HCT116 (cell line): ENCODE results near the gene C4orf54. TPM values are rescaled to one million over a fixed set of nuclear protein-coding genes. Genes with fewer than 3 reads are reported as not detected.

Source experiments
- ATAC-seq: fragments of 200-7000 bp; cut with Tn5 transposase; 2 replicates; pipeline ENCODE4 v1.9.1; 2020; ENCODE audit warnings: mild to moderate bottlenecking, moderate library complexity
- BruUV-seq: library from RNA; stranded (reverse); fragments of 400-500 nt; replicated peaks from 2 replicates; lab custom pipeline; 2021; lab: Mats Ljungman, UMichigan
- CTCF ChIA-PET: fragments of 300-600 bp; sonication (Branson Sonifier 250); formaldehyde crosslinking; loops from one replicate; lab custom pipeline; 2021; ENCODE audit warnings: antibody characterized with exemption; lab: Charles Lee
- POLR2A ChIA-PET: fragments of 300-600, 350-600 bp; sonication (Branson Sonifier 250); formaldehyde crosslinking; loops from one replicate; lab custom pipeline; 2021; ENCODE audit warnings: antibody characterized with exemption; lab: Charles Lee
- RAD21 ChIA-PET, 2 experiments: fragments of 300-600 bp; sonication (Branson Sonifier 250); formaldehyde crosslinking; loops; one replicate each; lab custom pipeline; 2023; ENCODE audit warnings: low total read pairs in 2 of 2; ENCODE audit not compliant: uncharacterized antibody in 2 of 2, unreplicated experiment in 2 of 2, low non-redundant PET in 1 of 2; lab: Charles Lee
- DNase-seq: peaks from one replicate; pipeline ENCODE4 v3.0.0-alpha.2; 2010; ENCODE audit warnings: low read depth, low spot score
- H2AFZ ChIP-seq: fragments of 200-600 bp; shearing (Covaris generic), sonication (generic); 2 replicates; pipeline ENCODE4 v1.6.1; 2017; ENCODE audit warnings: low read depth, mixed run types, mixed read lengths, antibody characterized with exemption, low read length; ENCODE audit not compliant: poor library complexity, severe bottlenecking
- H3K27ac ChIP-seq: 2 replicates; pipeline ENCODE4 v1.5.1; 2012; ENCODE audit warnings: low read depth, low read length
- H3K27me3 ChIP-seq: fragments of 200-600 bp; sonication (generic); 2 replicates; pipeline ENCODE4 v1.6.1; 2016; ENCODE audit warnings: mixed run types, low read length, mixed read lengths; ENCODE audit not compliant: insufficient read depth
- H3K36me3 ChIP-seq, 2 experiments: fragments of 200-500 bp in 1 of 2; fragments of 200-600 bp in 1 of 2; sonication (Bioruptor generic) in 1 of 2; sonication (generic) in 1 of 2; 2 replicates each; pipeline versions ENCODE4 v1.5.1 to v1.6.1; 2014 to 2016; ENCODE audit warnings: low read length in 2 of 2, inconsistent platforms in 1 of 2, mixed read lengths in 1 of 2, mixed run types in 1 of 2; ENCODE audit not compliant: insufficient read depth in 2 of 2, control insufficient read depth in 1 of 2
- H3K4me1 ChIP-seq, 2 experiments: fragments of 200-600 bp in 1 of 2; sonication (generic) in 1 of 2; 2 replicates each; pipeline versions ENCODE4 v1.5.1 to v1.6.1; 2012 to 2017; ENCODE audit warnings: low read length in 2 of 2, inconsistent platforms in 1 of 2, mild to moderate bottlenecking in 1 of 2, mixed read lengths in 1 of 2, mixed run types in 1 of 2, moderate library complexity in 1 of 2; ENCODE audit not compliant: insufficient read depth in 2 of 2, control insufficient read depth in 1 of 2
- H3K4me2 ChIP-seq: fragments of 200-600 bp; sonication (generic); 2 replicates; pipeline ENCODE4 v1.6.1; 2017; ENCODE audit warnings: mixed run types, low read length, mixed read lengths
- H3K4me3 ChIP-seq, 2 experiments: fragments of 200-600 bp in 1 of 2; sonication (generic) in 1 of 2; replicated peaks in 1 of 2; 2 replicates each; pipeline ENCODE4 v1.5.1; 2011 to 2016; ENCODE audit warnings: low read length in 2 of 2, control low read depth in 1 of 2, low read depth in 1 of 2, mild to moderate bottlenecking in 1 of 2, mixed read lengths in 1 of 2, mixed run types in 1 of 2
- H3K79me2 ChIP-seq: fragments of 200-600 bp; sonication (generic); 2 replicates; pipeline ENCODE4 v1.6.1; 2017; ENCODE audit warnings: mild to moderate bottlenecking, mixed run types, low read length, moderate library complexity, mixed read lengths; ENCODE audit not compliant: insufficient read depth
- H3K9ac ChIP-seq: fragments of 200-600 bp; sonication (generic); 2 replicates; pipeline ENCODE4 v1.6.1; 2016; ENCODE audit warnings: low read length, mixed read lengths
- H3K9me2 ChIP-seq: fragments of 200-600 bp; sonication (generic), shearing (Covaris generic); 2 replicates; pipeline ENCODE4 v1.6.1; 2017; ENCODE audit warnings: mixed run types, mild to moderate bottlenecking, moderate library complexity; ENCODE audit not compliant: insufficient read depth
- H3K9me3 ChIP-seq, 2 experiments: fragments of 200-500 bp in 1 of 2; fragments of 200-600 bp in 1 of 2; sonication (Bioruptor generic) in 1 of 2; sonication (generic) in 1 of 2; 2 replicates each; pipeline ENCODE4 v1.6.1; 2014 to 2017; ENCODE audit warnings: low read length in 2 of 2, mixed read lengths in 2 of 2, inconsistent platforms in 1 of 2, low read depth in 1 of 2, mild to moderate bottlenecking in 1 of 2, mixed run types in 1 of 2, moderate library complexity in 1 of 2; ENCODE audit not compliant: control insufficient read depth in 1 of 2, insufficient read depth in 1 of 2
- H4K20me1 ChIP-seq: fragments of 200-600 bp; sonication (generic), shearing (Covaris generic); 2 replicates; pipeline ENCODE4 v1.6.1; 2017; ENCODE audit warnings: mixed run types, mild to moderate bottlenecking, moderate library complexity; ENCODE audit not compliant: insufficient read depth
- ATF3 ChIP-seq: IDR thresholded peaks from 2 replicates; pipeline ENCODE4 v1.6.1; 2012
- CEBPB ChIP-seq: IDR thresholded peaks from 2 replicates; pipeline ENCODE4 v1.6.1; 2012; ENCODE audit warnings: low read depth
- ELF1 ChIP-seq: IDR thresholded peaks from 2 replicates; pipeline ENCODE4 v1.6.1; 2012; ENCODE audit warnings: low read depth, borderline replicate concordance
- EZH2phosphoT487 ChIP-seq: fragments of 200-600 bp; IDR thresholded peaks from 2 replicates; pipeline ENCODE4 v1.6.1; 2018; ENCODE audit warnings: antibody characterized with exemption, borderline replicate concordance
- JUND ChIP-seq: IDR thresholded peaks from 2 replicates; pipeline ENCODE4 v1.6.1; 2012
- MAX ChIP-seq: IDR thresholded peaks from 2 replicates; pipeline ENCODE4 v1.6.1; 2012
- POLR2A ChIP-seq: IDR thresholded peaks from 2 replicates; pipeline ENCODE4 v1.7.0; 2011; ENCODE audit warnings: borderline replicate concordance; ENCODE audit not compliant: insufficient read depth, insufficient read length; ENCODE audit errors: extremely low read depth
- POLR2AphosphoS5 ChIP-seq: IDR thresholded peaks from 2 replicates; pipeline ENCODE4 v1.6.1; 2011; ENCODE audit warnings: mild to moderate bottlenecking, low read depth, low read length, moderate library complexity
- REST ChIP-seq: IDR thresholded peaks from 2 replicates; pipeline ENCODE4 v1.6.1; 2012; ENCODE audit warnings: low read depth
- SIN3A ChIP-seq: IDR thresholded peaks from 2 replicates; pipeline ENCODE4 v1.6.1; 2012; ENCODE audit warnings: low read depth
- SP1 ChIP-seq: IDR thresholded peaks from 2 replicates; pipeline ENCODE4 v1.6.1; 2012; ENCODE audit warnings: low read depth
- SRF ChIP-seq: IDR thresholded peaks from 2 replicates; pipeline ENCODE4 v1.6.1; 2012; ENCODE audit warnings: low read depth
- TCF7L2 ChIP-seq: IDR thresholded peaks from 2 replicates; pipeline ENCODE4 v1.7.0; 2011; ENCODE audit warnings: borderline replicate concordance, inconsistent platforms; ENCODE audit not compliant: insufficient read depth, insufficient read length; ENCODE audit errors: extremely low read depth
- ZBTB33 ChIP-seq: IDR thresholded peaks from 2 replicates; pipeline ENCODE4 v1.6.1; 2011; ENCODE audit warnings: mild to moderate bottlenecking, low read length, moderate library complexity; ENCODE audit not compliant: insufficient replicate concordance; ENCODE audit errors: extremely low read depth
- ZFX ChIP-seq: fragments of 450-650 bp; IDR thresholded peaks from 2 replicates; pipeline ENCODE4 v1.6.1; 2017
- ZNF274 ChIP-seq: fragments of 200-500 bp; sonication (Bioruptor generic); IDR thresholded peaks from 2 replicates; pipeline ENCODE4 v1.6.1; 2014; ENCODE audit warnings: mild to moderate bottlenecking, low read depth, low read length, inconsistent platforms
- intact Hi-C: fragments of 100-400 bp; cut with micrococcal nuclease; formaldehyde crosslinking; loops from 2 replicates; pipeline ENCODE4 v1.10.0; 2022
- total RNA-seq: library from RNA; stranded (reverse); gene quantifications from one replicate; pipeline ENCODE4 v1.2.1, GENCODE V29; 2021; ENCODE audit not compliant: unreplicated experiment

C4orf54 gene
- total RNA-seq, 1 experiment from 2014 or later = not detected

- peaks cover 0 to 4% of the 10 kb centered on the region in 2 experiments; a peak in 1 of 4 replicates for H3K4me1 ChIP-seq
- H3K27ac ChIP-seq = no peak overlapping the region
- H3K79me2 ChIP-seq = no peaks in the 10 kb centered on the region
- H3K9me2 ChIP-seq = no peaks in the 10 kb centered on the region
- no peaks in the 10 kb centered on the region for H3K36me3 ChIP-seq
- H3K9ac ChIP-seq = no peak overlapping the region
- no peaks in the 10 kb centered on the region for H3K9me3 ChIP-seq
- H3K27me3 ChIP-seq = no peaks in the 10 kb centered on the region
- no peaks in the 10 kb centered on the region for H4K20me1 ChIP-seq
- BruUV-seq = no TSS peak
- ATAC-seq (no peak), DNase-seq (no peak)
- CTCF ChIA-PET = no interaction called here
- no peak overlapping the region for H3K4me3 ChIP-seq
- POLR2A ChIA-PET = no interaction called here
- no peak overlapping the region for H2AFZ ChIP-seq
- TF ChIP-seq POLR2AphosphoS5 = no peak
- no peak for TF ChIP-seq POLR2A
- TF ChIP-seq CEBPB = no peak
- TF ChIP-seq SIN3A = no peak
- no peak for TF ChIP-seq ZFX
- TF ChIP-seq TCF7L2 = no peak
- TF ChIP-seq MAX = no peak
- no peak for TF ChIP-seq ZNF274
- no peak for TF ChIP-seq EZH2phosphoT487
- TF ChIP-seq ELF1 = no peak
- TF ChIP-seq ATF3 = no peak
- TF ChIP-seq JUND = no peak
- no peak for TF ChIP-seq REST
- no peak for TF ChIP-seq SP1
- no peak for TF ChIP-seq SRF
- no peak for TF ChIP-seq ZBTB33
- H3K4me2 ChIP-seq = no peak overlapping the region
- RAD21 ChIA-PET = no interaction called here
- intact Hi-C loops = no loop called here
Observed at GRCh38 chr4:99705891-99706290, 48.3 kb upstream of the C4orf54 start.
